Measurements from ENCODE around the gene HIVEP1. TPM values are rescaled to one million over a fixed set of nuclear protein-coding genes. Genes with fewer than 3 reads are reported as not detected.

The HIVEP1 gene
- polyA plus RNA-seq, 3 donors = 1.7 to 8.7 (median 2.7) TPM

DNA sequence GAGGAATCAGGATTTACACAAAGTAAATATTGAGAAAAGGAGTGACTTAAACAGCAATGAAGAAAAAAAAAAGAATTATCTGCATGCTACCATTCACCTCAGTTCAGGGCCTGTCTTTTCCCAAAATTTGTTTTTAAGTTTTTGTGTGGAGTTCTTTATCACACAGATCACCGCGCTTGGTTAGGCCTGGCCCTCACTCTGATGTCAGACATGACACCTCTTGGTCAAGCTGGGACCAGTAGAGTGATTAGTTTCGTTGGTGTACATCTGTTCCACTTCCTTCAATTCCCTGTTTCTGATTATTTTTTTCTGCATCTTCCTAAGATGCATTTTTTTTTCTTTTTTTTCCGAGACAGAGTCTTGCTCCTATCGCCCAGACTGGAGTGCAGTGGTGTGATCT, 34.9 kb upstream of the HIVEP1 start:
- Mint-ChIP-seq H3K27me3 (ENCODE audit: low read depth in 3 of 3) (peaks cover 0 to 7% (median 5%) of the 10 kb centered on the region in 3 donors), H3K27ac (peak overlapping the region in 2 of 7 donors; percentile 19 to 35), H3K36me3 (no peaks in the 10 kb centered on the region), H3K4me1 (peaks cover 21% of the 10 kb centered on the region), H3K4me3 (no peak overlapping the region), H3K9me3 (peaks cover 0 to 5% (median 1%) of the 10 kb centered on the region in 7 donors)
- Histone ChIP-seq H3K27me3 (ENCODE audit: control insufficient read depth in 2 of 2, insufficient read depth in 2 of 2, low read length in 2 of 2) (no peaks in the 10 kb centered on the region), H2AFZ (ENCODE audit: insufficient read depth, low read depth, low read length, poor library complexity, severe bottlenecking) (no peak overlapping the region), H3K4me1 (ENCODE audit: control insufficient read depth in 1 of 2, insufficient read depth in 2 of 2, low read length in 2 of 2) (peaks cover 15 to 17% of the 10 kb centered on the region in 2 donors), H3K9ac (ENCODE audit: insufficient read depth, low read length, poor library complexity, severe bottlenecking) (no peak overlapping the region), H3K4me3 (replicated peaks in 1 of 3; ENCODE audit: low read depth in 2 of 3, low read length in 3 of 3) (no peak overlapping the region), H3K4me2 (replicated peaks; ENCODE audit: extremely low read depth, low read length, poor library complexity, severe bottlenecking) (no peak overlapping the region), H3K9me3 (replicated peaks in 1 of 2; ENCODE audit: control insufficient read depth in 1 of 2, insufficient read depth in 1 of 2, low read length in 2 of 2) (no peaks in the 10 kb centered on the region), H3K36me3 (replicated peaks in 1 of 2; ENCODE audit: control insufficient read depth in 1 of 2, insufficient read depth in 2 of 2, low read length in 2 of 2) (no peaks in the 10 kb centered on the region), H3K27ac (ENCODE audit: low read depth in 1 of 2, low read length in 2 of 2) (no peak overlapping the region), H4K20me1 (ENCODE audit: insufficient read depth, low read length) (no peaks in the 10 kb centered on the region), H3K79me2 (ENCODE audit: insufficient read depth, low read length) (no peaks in the 10 kb centered on the region)
- WGBS (ENCODE audit: insufficient coverage) = 100% methylated on average over 1 of the region's 5 CpGs
- no peak for DNase-seq
- TF ChIP-seq, protein P1, sequence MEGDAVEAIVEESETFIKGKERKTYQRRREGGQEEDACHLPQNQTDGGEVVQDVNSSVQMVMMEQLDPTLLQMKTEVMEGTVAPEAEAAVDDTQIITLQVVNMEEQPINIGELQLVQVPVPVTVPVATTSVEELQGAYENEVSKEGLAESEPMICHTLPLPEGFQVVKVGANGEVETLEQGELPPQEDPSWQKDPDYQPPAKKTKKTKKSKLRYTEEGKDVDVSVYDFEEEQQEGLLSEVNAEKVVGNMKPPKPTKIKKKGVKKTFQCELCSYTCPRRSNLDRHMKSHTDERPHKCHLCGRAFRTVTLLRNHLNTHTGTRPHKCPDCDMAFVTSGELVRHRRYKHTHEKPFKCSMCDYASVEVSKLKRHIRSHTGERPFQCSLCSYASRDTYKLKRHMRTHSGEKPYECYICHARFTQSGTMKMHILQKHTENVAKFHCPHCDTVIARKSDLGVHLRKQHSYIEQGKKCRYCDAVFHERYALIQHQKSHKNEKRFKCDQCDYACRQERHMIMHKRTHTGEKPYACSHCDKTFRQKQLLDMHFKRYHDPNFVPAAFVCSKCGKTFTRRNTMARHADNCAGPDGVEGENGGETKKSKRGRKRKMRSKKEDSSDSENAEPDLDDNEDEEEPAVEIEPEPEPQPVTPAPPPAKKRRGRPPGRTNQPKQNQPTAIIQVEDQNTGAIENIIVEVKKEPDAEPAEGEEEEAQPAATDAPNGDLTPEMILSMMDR (IDR thresholded peaks at IDR 0.05) = no peak
- intact Hi-C loops (cut with micrococcal nuclease) = loop anchor here (5.0 kb wide), 1 partner anchor 35 kb away; the partner anchor contains the start of gene HIVEP1 (in 2 of the 2)

DNA sequence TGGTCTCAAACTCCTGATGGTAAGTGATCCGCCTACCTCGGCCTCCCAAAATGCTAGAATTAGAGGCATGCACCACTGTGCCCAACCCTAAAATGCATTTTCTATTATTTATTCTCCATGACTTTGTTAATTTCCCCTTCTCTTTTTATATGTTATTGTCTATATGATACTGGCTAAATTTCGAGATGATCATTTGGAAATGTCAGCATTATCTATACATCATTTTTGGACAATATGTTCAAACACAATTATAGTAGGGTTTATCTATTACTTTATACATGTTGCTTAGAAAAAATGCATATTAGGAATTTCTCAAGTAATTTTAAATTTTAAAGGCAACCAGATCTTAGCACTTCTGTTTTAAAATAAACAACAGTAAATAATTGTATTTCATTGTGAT, 34.4 kb upstream of the HIVEP1 start:
- no peaks in the 10 kb centered on the region for H3K36me3 ChIP-seq (replicated peaks in 1 of 2; ENCODE audit: control insufficient read depth in 1 of 2, insufficient read depth in 2 of 2, low read length in 2 of 2)
- no peak overlapping the region for H3K4me2 ChIP-seq (replicated peaks; ENCODE audit: extremely low read depth, low read length, poor library complexity, severe bottlenecking)
- DNase-seq = no peak
- WGBS (ENCODE audit: insufficient coverage) = no CpG with 5 or more reads among the region's 3 CpGs
- no peak overlapping the region for H2AFZ ChIP-seq (ENCODE audit: insufficient read depth, low read depth, low read length, poor library complexity, severe bottlenecking)
- intact Hi-C loops (cut with micrococcal nuclease) = loop anchor here (5.0 kb wide), 1 partner anchor 35 kb away; the partner anchor contains the start of gene HIVEP1 (in 2 of the 2)
- H3K4me1 ChIP-seq (ENCODE audit: control insufficient read depth in 1 of 2, insufficient read depth in 2 of 2, low read length in 2 of 2) = peaks cover 15 to 17% of the 10 kb centered on the region in 2 donors
- H3K9me3 ChIP-seq (replicated peaks in 1 of 2; ENCODE audit: control insufficient read depth in 1 of 2, insufficient read depth in 1 of 2, low read length in 2 of 2) = no peaks in the 10 kb centered on the region
- no peaks in the 10 kb centered on the region for H3K79me2 ChIP-seq (ENCODE audit: insufficient read depth, low read length)
- Mint-ChIP-seq H3K9me3 (peaks cover 0 to 5% (median 1%) of the 10 kb centered on the region in 7 donors), H3K27ac (peak overlapping the region in 1 of 7 donors; percentile 46), H3K27me3 (ENCODE audit: low read depth in 3 of 3) (peaks cover 0 to 6% (median 4%) of the 10 kb centered on the region in 3 donors), H3K4me3 (no peak overlapping the region), H3K4me1 (peaks cover 21% of the 10 kb centered on the region), H3K36me3 (no peaks in the 10 kb centered on the region)
- no peak overlapping the region for H3K9ac ChIP-seq (ENCODE audit: insufficient read depth, low read length, poor library complexity, severe bottlenecking)
- no peak overlapping the region for H3K27ac ChIP-seq (ENCODE audit: low read depth in 1 of 2, low read length in 2 of 2)
- H3K4me3 ChIP-seq (replicated peaks in 1 of 3; ENCODE audit: low read depth in 2 of 3, low read length in 3 of 3) = no peak overlapping the region
- no peaks in the 10 kb centered on the region for H4K20me1 ChIP-seq (ENCODE audit: insufficient read depth, low read length)
- TF ChIP-seq, protein P1 (IDR thresholded peaks at IDR 0.05) = no peak
- no peaks in the 10 kb centered on the region for H3K27me3 ChIP-seq (ENCODE audit: control insufficient read depth in 2 of 2, insufficient read depth in 2 of 2, low read length in 2 of 2)
